IMR-90 (cell line): ENCODE data around the gene NGFR. TPM values are rescaled to one million over a fixed set of nuclear protein-coding genes. Genes with fewer than 3 reads are reported as not detected.
"Not testable (repeated sequence)": the region's sequence is repeated elsewhere in the genome, so short reads cannot be mapped to it uniquely, and the experiment has no call there.

Experiments used
- ATAC-seq: fragments of 200-7000 bp; cut with Tn5 transposase; 2 replicates; pipeline ENCODE4 v1.9.1; 2020; ENCODE audit warnings: low read depth, mild to moderate bottlenecking, moderate library complexity
- BruUV-seq: library from RNA; stranded (reverse); fragments of 400-500 nt; replicated peaks from 2 replicates; lab custom pipeline; 2021; lab: Mats Ljungman, UMichigan
- CTCF ChIA-PET: fragments of 300-600 bp; formaldehyde crosslinking; extraction: SDS; loops from one replicate; lab custom pipeline; 2021; ENCODE audit warnings: antibody characterized with exemption; lab: Yijun Ruan, JAX
- POLR2A ChIA-PET: fragments of 300-600 bp; sonication (Branson Sonifier 250); formaldehyde crosslinking; loops from one replicate; lab custom pipeline; 2022; ENCODE audit warnings: antibody characterized with exemption; ENCODE audit not compliant: unreplicated experiment; lab: Charles Lee
- DNase-seq: peaks from one replicate; pipeline ENCODE4 v3.0.0; 2013
- H2AFZ ChIP-seq: replicated peaks from 2 replicates; pipeline ENCODE3; 2013; ENCODE audit warnings: low read length, mild to moderate bottlenecking; ENCODE audit not compliant: poor library complexity
- H2AK5ac ChIP-seq: 2 replicates; pipeline ENCODE4 v1.6.1; 2013; ENCODE audit warnings: low read depth, low read length, inconsistent platforms
- H2AK9ac ChIP-seq: replicated peaks from 2 replicates; pipeline ENCODE3; 2013; ENCODE audit warnings: mild to moderate bottlenecking, low read depth, low read length, moderate library complexity; ENCODE audit not compliant: poor library complexity
- H2BK120ac ChIP-seq: 2 replicates; pipeline ENCODE4 v1.6.1; 2013; ENCODE audit warnings: low read depth, low read length, inconsistent platforms
- H2BK15ac ChIP-seq: 3 replicates; pipeline ENCODE4 v1.6.1; 2013; ENCODE audit warnings: low read depth, low read length, inconsistent platforms
- H2BK20ac ChIP-seq: 2 replicates; pipeline ENCODE4 v1.6.1; 2013; ENCODE audit warnings: low read depth, mild to moderate bottlenecking, inconsistent platforms, low read length, moderate library complexity
- H2BK5ac ChIP-seq: 2 replicates; pipeline ENCODE4 v1.6.1; 2013; ENCODE audit warnings: mild to moderate bottlenecking, low read depth, low read length, inconsistent platforms; ENCODE audit not compliant: poor library complexity, severe bottlenecking
- H3K14ac ChIP-seq: replicated peaks from 2 replicates; pipeline ENCODE4 v1.6.1; 2013; ENCODE audit warnings: low read depth, low read length, inconsistent platforms
- H3K18ac ChIP-seq: 2 replicates; pipeline ENCODE4 v1.6.1; 2013; ENCODE audit warnings: low read depth, low read length, control low read depth
- H3K23ac ChIP-seq: 2 replicates; pipeline ENCODE4 v1.6.1; 2013; ENCODE audit warnings: low read depth, low read length, inconsistent platforms
- H3K27ac ChIP-seq: 2 replicates; pipeline ENCODE4 v1.5.1; 2013; ENCODE audit warnings: mild to moderate bottlenecking, control low read depth, low read length; ENCODE audit not compliant: insufficient read depth
- H3K27me3 ChIP-seq: 2 replicates; pipeline ENCODE4 v1.6.1; 2013; ENCODE audit warnings: low read length; ENCODE audit not compliant: control insufficient read depth, insufficient read depth
- H3K36me3 ChIP-seq: 2 replicates; pipeline ENCODE4 v1.6.1; 2013; ENCODE audit warnings: low read length, mixed read lengths; ENCODE audit not compliant: control insufficient read depth, insufficient read depth
- H3K4ac ChIP-seq: 2 replicates; pipeline ENCODE4 v1.6.1; 2013; ENCODE audit warnings: low read depth, low read length, inconsistent platforms
- H3K4me1 ChIP-seq: 2 replicates; pipeline ENCODE4 v1.6.1; 2013; ENCODE audit warnings: low read length, mixed read lengths; ENCODE audit not compliant: control insufficient read depth, insufficient read depth
- H3K4me2 ChIP-seq: 2 replicates; pipeline ENCODE4 v1.6.1; 2013; ENCODE audit warnings: low read depth, mild to moderate bottlenecking, control low read depth, low read length, moderate library complexity
- H3K4me3 ChIP-seq: 2 replicates; pipeline ENCODE4 v1.5.1; 2013; ENCODE audit warnings: low read depth, mild to moderate bottlenecking, control low read depth, low read length, moderate library complexity; ENCODE audit not compliant: insufficient read depth
- H3K56ac ChIP-seq: 2 replicates; pipeline ENCODE4 v1.6.1; 2013; ENCODE audit warnings: low read length, inconsistent platforms; ENCODE audit not compliant: insufficient read depth; ENCODE audit errors: extremely low read depth
- H3K79me1 ChIP-seq, 2 experiments: 2 replicates each; pipeline ENCODE4 v1.6.1; 2013; ENCODE audit warnings: low read length in 2 of 2, inconsistent platforms in 1 of 2, low read depth in 1 of 2
- H3K9ac ChIP-seq: 2 replicates; pipeline ENCODE4 v1.6.1; 2013; ENCODE audit warnings: low read depth, low read length, control low read depth
- H3K9me1 ChIP-seq: 2 replicates; pipeline ENCODE4 v1.6.1; 2013; ENCODE audit warnings: low read length, inconsistent platforms; ENCODE audit not compliant: insufficient read depth
- H3K9me3 ChIP-seq: 2 replicates; pipeline ENCODE4 v1.6.1; 2013; ENCODE audit warnings: low read length; ENCODE audit not compliant: control insufficient read depth, insufficient read depth
- H4K20me1 ChIP-seq: 2 replicates; pipeline ENCODE4 v1.6.1; 2013; ENCODE audit warnings: low read length, inconsistent platforms; ENCODE audit not compliant: insufficient read depth
- H4K5ac ChIP-seq: 2 replicates; pipeline ENCODE4 v1.6.1; 2013; ENCODE audit warnings: mild to moderate bottlenecking, low read depth, low read length, control low read depth
- H4K8ac ChIP-seq, 2 experiments: 2 replicates each; pipeline ENCODE4 v1.6.1; 2013; ENCODE audit warnings: low read depth in 2 of 2, low read length in 2 of 2, control low read depth in 1 of 2, inconsistent platforms in 1 of 2
- H4K91ac ChIP-seq: 2 replicates; pipeline ENCODE4 v1.6.1; 2013; ENCODE audit warnings: low read depth, low read length, inconsistent platforms; ENCODE audit not compliant: insufficient read depth
- RAD21 ChIP-seq: IDR thresholded peaks from 2 replicates; pipeline ENCODE4 v1.6.1; 2012; ENCODE audit warnings: low read length, improper control_type of control experiment
- RCOR1 ChIP-seq: IDR thresholded peaks from 2 replicates; pipeline ENCODE4 v1.6.1; 2012; ENCODE audit warnings: mild to moderate bottlenecking, low read length, improper control_type of control experiment; ENCODE audit not compliant: insufficient replicate concordance
- WGBS, 2 experiments: methylation state at CpG; one replicate each; pipeline versions ENCODE4 v1.1.5 to v1.1.7; 2013; ENCODE audit warnings: missing lambda C conversion rate in 2 of 2; ENCODE audit not compliant: insufficient read length in 1 of 2; ENCODE audit errors: extremely low coverage in 2 of 2; 5-methylcytosine and 5-hydroxymethylcytosine counted together
- dilution Hi-C: fragments of 300-500 bp; cut with HindIII; formaldehyde crosslinking; loops from one replicate; pipeline ENCODE4 v1.14.3; 2018; ENCODE audit warnings: low sequenced_read_pairs; ENCODE audit not compliant: unreplicated experiment
- in situ Hi-C: fragments of 300-500 bp; cut with MboI; formaldehyde crosslinking; loops from 3 replicates; pipeline ENCODE4 v1.14.3; 2019; ENCODE audit warnings: low sequenced_read_pairs, inconsistent platforms, mixed read lengths
- intact Hi-C: fragments of 100-400 bp; cut with micrococcal nuclease; formaldehyde crosslinking; loops from 2 replicates; pipeline ENCODE4 v1.10.0; 2022
- polyA plus RNA-seq, 3 experiments: library from polyadenylated mRNA; depleted of rRNA; stranded (reverse); fragments of >200 nt; gene quantifications; 2 replicates each; pipeline ENCODE4 v1.2.3, GENCODE V29; 2012; ENCODE audit warnings: low replicate concordance in 1 of 3
- total RNA-seq: library from RNA; depleted of rRNA; stranded (reverse); fragments of >200 nt; gene quantifications from 2 replicates; pipeline ENCODE4 v1.2.3, GENCODE V29; 2012
- TF ChIP-seq, protein P1 (sequence below): conservative IDR thresholded peaks from 2 replicates; pipeline ENCODE4 v1.5.1; 2012; ENCODE audit warnings: mild to moderate bottlenecking, low read depth, low read length, improper control_type of control experiment

Gene NGFR
- total and polyA plus RNA-seq, 2 of the 4 experiments (the other 2 are of a cell fraction): 0.15 to 0.18 TPM

DNA sequence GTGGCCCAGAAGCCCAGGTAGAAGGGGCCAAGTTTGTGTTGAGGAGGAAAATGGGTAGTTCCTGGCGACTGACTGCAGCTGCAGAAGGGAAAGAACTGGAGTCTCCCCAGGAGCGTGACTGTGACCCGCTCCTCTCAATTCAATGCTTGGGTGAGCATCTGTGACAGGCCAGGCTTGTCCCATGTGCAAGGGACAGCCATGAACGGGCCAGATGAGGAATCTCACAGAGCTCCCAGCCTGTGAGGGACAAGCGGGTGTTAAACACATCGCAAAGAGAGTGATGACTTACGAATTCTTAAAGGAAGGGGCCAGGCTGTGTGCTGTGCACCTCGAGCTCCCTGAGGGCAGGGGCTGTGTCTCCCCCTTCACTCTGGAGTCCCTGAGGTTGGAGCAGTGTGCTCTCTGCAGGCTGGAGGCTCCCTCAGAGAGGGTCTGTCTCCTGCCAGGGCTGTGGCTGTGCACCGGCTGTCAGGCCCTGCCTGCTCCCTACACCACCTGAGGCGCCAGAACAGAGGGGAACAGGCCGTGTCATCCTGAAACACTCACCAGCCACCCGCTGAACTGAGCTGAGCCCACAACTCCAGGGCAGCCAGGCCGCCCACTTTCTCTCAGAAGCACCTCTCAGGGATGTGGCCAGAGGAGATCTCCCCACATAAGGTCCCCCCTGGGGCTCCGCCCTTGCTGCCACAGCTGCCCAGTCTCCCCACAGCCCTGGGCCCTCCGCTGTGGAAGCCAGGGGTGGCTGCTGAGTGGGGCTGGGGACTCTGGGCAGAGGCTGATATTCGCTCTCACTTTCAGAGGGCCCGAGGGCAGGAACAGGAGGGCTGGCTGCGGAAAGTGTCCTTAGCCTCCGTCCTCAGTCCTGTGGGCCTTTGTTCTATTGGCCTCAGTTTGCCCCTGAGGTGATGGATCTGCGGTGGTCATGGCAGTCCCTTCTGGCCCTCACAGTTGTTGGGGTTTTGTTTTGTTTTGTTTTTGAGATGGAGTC, 54.9 kb downstream of the NGFR start (continued):
- TF ChIP-seq, protein P1, sequence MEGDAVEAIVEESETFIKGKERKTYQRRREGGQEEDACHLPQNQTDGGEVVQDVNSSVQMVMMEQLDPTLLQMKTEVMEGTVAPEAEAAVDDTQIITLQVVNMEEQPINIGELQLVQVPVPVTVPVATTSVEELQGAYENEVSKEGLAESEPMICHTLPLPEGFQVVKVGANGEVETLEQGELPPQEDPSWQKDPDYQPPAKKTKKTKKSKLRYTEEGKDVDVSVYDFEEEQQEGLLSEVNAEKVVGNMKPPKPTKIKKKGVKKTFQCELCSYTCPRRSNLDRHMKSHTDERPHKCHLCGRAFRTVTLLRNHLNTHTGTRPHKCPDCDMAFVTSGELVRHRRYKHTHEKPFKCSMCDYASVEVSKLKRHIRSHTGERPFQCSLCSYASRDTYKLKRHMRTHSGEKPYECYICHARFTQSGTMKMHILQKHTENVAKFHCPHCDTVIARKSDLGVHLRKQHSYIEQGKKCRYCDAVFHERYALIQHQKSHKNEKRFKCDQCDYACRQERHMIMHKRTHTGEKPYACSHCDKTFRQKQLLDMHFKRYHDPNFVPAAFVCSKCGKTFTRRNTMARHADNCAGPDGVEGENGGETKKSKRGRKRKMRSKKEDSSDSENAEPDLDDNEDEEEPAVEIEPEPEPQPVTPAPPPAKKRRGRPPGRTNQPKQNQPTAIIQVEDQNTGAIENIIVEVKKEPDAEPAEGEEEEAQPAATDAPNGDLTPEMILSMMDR: no peak
- TF ChIP-seq RCOR1: no peak
- TF ChIP-seq RAD21: no peak

DNA sequence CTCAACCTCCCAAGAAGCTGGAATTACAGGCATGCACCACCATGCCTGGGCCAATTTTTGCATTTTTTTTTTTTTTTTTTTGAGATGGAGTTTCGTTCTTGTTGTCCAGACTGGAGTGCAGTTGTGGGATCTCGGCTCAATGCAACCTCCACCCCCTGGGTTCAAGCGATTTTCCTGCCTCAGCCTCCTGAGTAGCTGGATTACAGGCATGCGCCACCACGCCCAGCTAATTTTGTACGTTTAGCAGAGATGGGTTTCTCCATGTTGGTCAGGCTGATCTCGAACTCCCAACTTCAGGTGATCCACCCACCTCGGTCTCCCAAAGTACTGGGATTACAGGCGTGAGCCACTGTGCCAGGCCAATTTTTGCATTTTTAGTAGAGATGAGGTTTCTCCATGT, 55.7 kb downstream of the NGFR start:
- H4K8ac ChIP-seq, H4K5ac ChIP-seq, H2BK120ac ChIP-seq, H2BK15ac ChIP-seq, H3K4me2 ChIP-seq, H3K18ac ChIP-seq, H4K91ac ChIP-seq, H2BK5ac ChIP-seq, H2BK20ac ChIP-seq, H3K56ac ChIP-seq, H2AK5ac ChIP-seq, H4K20me1 ChIP-seq, H3K27ac ChIP-seq, dilution Hi-C loops, BruUV-seq, H3K4me3 ChIP-seq, H3K36me3 ChIP-seq, H3K4ac ChIP-seq, DNase-seq, intact Hi-C loops, H2AFZ ChIP-seq, H3K9ac ChIP-seq, H3K9me1 ChIP-seq, H3K4me1 ChIP-seq, H3K14ac ChIP-seq, H3K23ac ChIP-seq, POLR2A ChIA-PET, H3K79me1 ChIP-seq, H2AK9ac ChIP-seq, H3K9me3 ChIP-seq, ATAC-seq: not testable (repeated sequence)
- 93% methylated on average over 3 of the region's 9 CpGs; no CpG with 5 or more reads in 1 of the 2 experiments for WGBS, 2 experiments
- H3K27me3 ChIP-seq: peaks cover 42% of the 10 kb centered on the region
- CTCF ChIA-PET: interaction anchor here (0.7 kb wide), 1 partner anchor 148 kb away, joined by 6 read pairs; no protein-coding TSS in a partner anchor
- in situ Hi-C loops: loop anchor here (5.0 kb wide), 1 partner anchor 113 kb away; no protein-coding TSS in a partner anchor
